Memory B cell (primary cell): ENCODE measurements around the gene LDLRAP1.

Source experiments
- ATAC-seq: fragments of 150-1000 bp; cut with Tn5 transposase; 2 replicates; pipeline ENCODE4 v1.10.0; 2021; ENCODE audit warnings: low read depth, mild to moderate bottlenecking, moderate library complexity
- DNase-seq, 2 donors: peaks; one replicate each; pipeline ENCODE4 v3.0.0; 2022; ENCODE audit warnings: low spot score in 2 of 2
- H3K27ac Mint-ChIP-seq: one replicate; pipeline ENCODE4 v1.8.0; 2022; ENCODE audit warnings: mild to moderate bottlenecking, moderate library complexity, mixed read lengths
- H3K27me3 Mint-ChIP-seq: one replicate; pipeline ENCODE4 v1.8.0; 2022; ENCODE audit warnings: mixed read lengths
- H3K36me3 Mint-ChIP-seq: one replicate; pipeline ENCODE4 v1.8.0; 2022; ENCODE audit warnings: mild to moderate bottlenecking, mixed read lengths
- H3K4me1 Mint-ChIP-seq: one replicate; pipeline ENCODE4 v1.8.0; 2022; ENCODE audit warnings: mixed read lengths
- H3K4me3 Mint-ChIP-seq: one replicate; pipeline ENCODE4 v1.8.0; 2022; ENCODE audit warnings: mild to moderate bottlenecking, moderate library complexity, mixed read lengths
- H3K9me3 Mint-ChIP-seq: one replicate; pipeline ENCODE4 v1.8.0; 2022; ENCODE audit warnings: mixed read lengths

LDLRAP1 gene

GRCh38 chr1:25556791-25557476 is 13.5 kb downstream of the LDLRAP1 start:
- Mint-ChIP-seq H3K36me3 (peaks cover 8% of the 10 kb centered on the region), H3K4me3 (no peak overlapping the region), H3K4me1 (peaks cover 23% of the 10 kb centered on the region), H3K27ac (no peak overlapping the region), H3K27me3 (no peaks in the 10 kb centered on the region), H3K9me3 (no peaks in the 10 kb centered on the region)
- ATAC-seq (no peak), DNase-seq (no peak)

GRCh38 chr1:25557543-25557942 is 14.1 kb downstream of the LDLRAP1 start:
- no peak for DNase-seq
- Mint-ChIP-seq H3K4me3 (no peak overlapping the region), H3K27me3 (no peaks in the 10 kb centered on the region), H3K27ac (peak overlapping the region; percentile 50), H3K4me1 (peaks cover 28% of the 10 kb centered on the region), H3K9me3 (no peaks in the 10 kb centered on the region), H3K36me3 (peaks cover 8% of the 10 kb centered on the region)
- no peak for ATAC-seq

GRCh38 chr1:25559031-25559430 is 15.6 kb downstream of the LDLRAP1 start:
- Mint-ChIP-seq H3K27ac (peak overlapping the region; percentile 63), H3K4me3 (no peak overlapping the region), H3K36me3 (peaks cover 8% of the 10 kb centered on the region), H3K27me3 (no peaks in the 10 kb centered on the region), H3K4me1 (peaks cover 32% of the 10 kb centered on the region), H3K9me3 (no peaks in the 10 kb centered on the region)
- DNase-seq: no peak
- ATAC-seq: no peak

GRCh38 chr1:25560001-25560400 is 16.6 kb downstream of the LDLRAP1 start:
- DNase-seq: no peak
- Mint-ChIP-seq H3K4me1 (peaks cover 32% of the 10 kb centered on the region), H3K9me3 (no peaks in the 10 kb centered on the region), H3K27ac (peak overlapping the region; percentile 63), H3K27me3 (no peaks in the 10 kb centered on the region), H3K36me3 (peaks cover 6% of the 10 kb centered on the region), H3K4me3 (no peak overlapping the region)
- no peak for ATAC-seq

- Mint-ChIP-seq H3K4me1 (peaks cover 29% of the 10 kb centered on the region), H3K4me3 (no peak overlapping the region), H3K36me3 (peaks cover 6% of the 10 kb centered on the region), H3K27me3 (no peaks in the 10 kb centered on the region), H3K27ac (peak overlapping the region; percentile 63), H3K9me3 (no peaks in the 10 kb centered on the region)
- ATAC-seq: no peak
- no peak for DNase-seq
Observed at GRCh38 chr1:25560788-25561187, 17.4 kb downstream of the LDLRAP1 start.

- Mint-ChIP-seq H3K4me1 (peaks cover 27% of the 10 kb centered on the region), H3K9me3 (no peaks in the 10 kb centered on the region), H3K27ac (peak overlapping the region; percentile 63), H3K36me3 (peaks cover 6% of the 10 kb centered on the region), H3K27me3 (no peaks in the 10 kb centered on the region), H3K4me3 (no peak overlapping the region)
- ATAC-seq: no peak
- no peak for DNase-seq
Observed at GRCh38 chr1:25561421-25562100, 18.2 kb downstream of the LDLRAP1 start.

- DNase-seq: peak; percentile 57 to 63
- H3K4me3 Mint-ChIP-seq: peak overlapping the region; percentile 25
- peaks cover 6% of the 10 kb centered on the region for H3K36me3 Mint-ChIP-seq
- H3K27me3 Mint-ChIP-seq: no peaks in the 10 kb centered on the region
- no peaks in the 10 kb centered on the region for H3K9me3 Mint-ChIP-seq
- peaks cover 27% of the 10 kb centered on the region for H3K4me1 Mint-ChIP-seq
- peak; percentile 99 for ATAC-seq
- H3K27ac Mint-ChIP-seq: peak overlapping the region; percentile 63
Observed at GRCh38 chr1:25562101-25562927, 18.9 kb downstream of the LDLRAP1 start.

GRCh38 chr1:25562928-25563283 is 19.5 kb downstream of the LDLRAP1 start:
- Mint-ChIP-seq H3K4me3 (peak overlapping the region; percentile 25), H3K27ac (peak overlapping the region; percentile 63), H3K27me3 (no peaks in the 10 kb centered on the region), H3K4me1 (peaks cover 27% of the 10 kb centered on the region), H3K36me3 (peaks cover 6% of the 10 kb centered on the region), H3K9me3 (no peaks in the 10 kb centered on the region)
- DNase-seq (no peak), ATAC-seq (no peak)

- ATAC-seq (no peak), DNase-seq (no peak)
- Mint-ChIP-seq H3K36me3 (peaks cover under 1% of the 10 kb centered on the region), H3K27ac (no peak overlapping the region), H3K9me3 (no peaks in the 10 kb centered on the region), H3K27me3 (no peaks in the 10 kb centered on the region), H3K4me1 (peaks cover 25% of the 10 kb centered on the region), H3K4me3 (no peak overlapping the region)
Observed at GRCh38 chr1:25563330-25564215, 20.2 kb downstream of the LDLRAP1 start.

GRCh38 chr1:25564777-25565574 is 21.6 kb downstream of the LDLRAP1 start:
- H3K36me3 Mint-ChIP-seq: no peaks in the 10 kb centered on the region
- H3K4me1 Mint-ChIP-seq: peaks cover 15% of the 10 kb centered on the region
- DNase-seq (no peak), ATAC-seq (no peak)
- no peak overlapping the region for H3K4me3 Mint-ChIP-seq
- no peak overlapping the region for H3K27ac Mint-ChIP-seq
- no peaks in the 10 kb centered on the region for H3K27me3 Mint-ChIP-seq
- H3K9me3 Mint-ChIP-seq: no peaks in the 10 kb centered on the region

- H3K4me1 Mint-ChIP-seq: peaks cover 15% of the 10 kb centered on the region
- H3K27me3 Mint-ChIP-seq: no peaks in the 10 kb centered on the region
- H3K27ac Mint-ChIP-seq: no peak overlapping the region
- no peak for DNase-seq
- no peak overlapping the region for H3K4me3 Mint-ChIP-seq
- no peaks in the 10 kb centered on the region for H3K9me3 Mint-ChIP-seq
- no peak for ATAC-seq
- no peaks in the 10 kb centered on the region for H3K36me3 Mint-ChIP-seq
Observed at GRCh38 chr1:25565626-25566025, 22.2 kb downstream of the LDLRAP1 start.

- Mint-ChIP-seq H3K27me3 (no peaks in the 10 kb centered on the region), H3K27ac (no peak overlapping the region), H3K36me3 (no peaks in the 10 kb centered on the region), H3K4me3 (no peak overlapping the region), H3K9me3 (no peaks in the 10 kb centered on the region), H3K4me1 (peaks cover 15% of the 10 kb centered on the region)
- ATAC-seq (no peak), DNase-seq (no peak)
Observed at GRCh38 chr1:25566176-25566729, 22.8 kb downstream of the LDLRAP1 start.
